ENCODE data around the gene PPP2R5A. TPM values are rescaled to one million over a fixed set of nuclear protein-coding genes. Genes with fewer than 3 reads are reported as not detected.

PPP2R5A gene
- total RNA-seq, 1 experiment from 2014 or later: 22.0 TPM

GRCh38 chr1:212271234-212271633 is 14.0 kb upstream of the PPP2R5A start:
- H3K27ac Mint-ChIP-seq: no peak overlapping the region
- H2BK120ac ChIP-seq (ENCODE audit: low read depth, low read length, poor library complexity, severe bottlenecking): no peak overlapping the region
- H3K27me3 ChIP-seq (ENCODE audit: insufficient read depth, low read length): no peaks in the 10 kb centered on the region
- no peaks in the 10 kb centered on the region for H3K4me1 ChIP-seq (ENCODE audit: insufficient read depth, low read length)
- H4K91ac ChIP-seq (ENCODE audit: insufficient read length, low read depth, low read length): no peak overlapping the region
- no CpG with 5 or more reads among the region's 2 CpGs for WGBS (ENCODE audit: extremely low coverage, insufficient read length, low lambda C conversion rate)
- no peak overlapping the region for H4K5ac ChIP-seq (ENCODE audit: insufficient read length, low read depth, low read length)
- H4K20me1 ChIP-seq (ENCODE audit: control insufficient read depth, insufficient read depth, insufficient read length): no peaks in the 10 kb centered on the region
- H3K9me3 Mint-ChIP-seq: no peaks in the 10 kb centered on the region
- no peaks in the 10 kb centered on the region for H3K79me2 ChIP-seq (ENCODE audit: insufficient read depth, low read length)
- H2BK12ac ChIP-seq (ENCODE audit: insufficient read length, low read depth, low read length): no peak overlapping the region
- H2BK15ac ChIP-seq (ENCODE audit: low read depth, low read length): no peak overlapping the region
- no peak overlapping the region for H3K4me3 Mint-ChIP-seq
- peaks cover 9 to 10% of the 10 kb centered on the region in 2 experiments for H3K4me1 Mint-ChIP-seq
- no peaks in the 10 kb centered on the region for H3K79me1 ChIP-seq (ENCODE audit: insufficient read depth, low read depth, low read length, poor library complexity, severe bottlenecking)
- H3K14ac ChIP-seq (ENCODE audit: insufficient read depth, low read length): no peak overlapping the region
- peaks cover 1% of the 10 kb centered on the region for H3K27me3 Mint-ChIP-seq (ENCODE audit: low read depth)
- no peak overlapping the region for H3K9ac ChIP-seq (ENCODE audit: extremely low read depth, insufficient read length, low read length)
- no peak overlapping the region for H3K23ac ChIP-seq (ENCODE audit: insufficient read length, low read depth, low read length)
- no peak for TF ChIP-seq CTCF (conservative IDR thresholded peaks at IDR 0.05)
- no peak overlapping the region for H3K4me2 ChIP-seq (ENCODE audit: insufficient read depth, insufficient read length, low read length)
- no peak overlapping the region for H3K27ac ChIP-seq (ENCODE audit: insufficient read length, low read depth, low read length)
- H2AK5ac ChIP-seq (ENCODE audit: insufficient read length, low read length): no peak overlapping the region
- H2AFZ ChIP-seq (ENCODE audit: low read length): no peak overlapping the region
- H2BK20ac ChIP-seq (ENCODE audit: low read depth, low read length, poor library complexity, severe bottlenecking): no peak overlapping the region
- H3T11ph ChIP-seq (ENCODE audit: low read length): no peak overlapping the region
- no peak overlapping the region for H2BK5ac ChIP-seq (ENCODE audit: insufficient read length, low read length)
- no peak for DNase-seq
- no peak overlapping the region for H4K8ac ChIP-seq (replicated peaks; ENCODE audit: insufficient read length, low read depth, low read length)
- no peak overlapping the region for H3K4ac ChIP-seq (ENCODE audit: low read depth, low read length)
- no peak overlapping the region for H3K56ac ChIP-seq (ENCODE audit: insufficient read length, low read depth, low read length)
- no peaks in the 10 kb centered on the region for H3K9me3 ChIP-seq (ENCODE audit: control insufficient read depth, low read depth, low read length)
- H3K18ac ChIP-seq (ENCODE audit: insufficient read length, low read depth, low read length): no peak overlapping the region
- H3K23me2 ChIP-seq (ENCODE audit: insufficient read length, low read depth, low read length, poor library complexity, severe bottlenecking): no peaks in the 10 kb centered on the region
- H3K36me3 Mint-ChIP-seq (ENCODE audit: insufficient read depth in 1 of 3, low read depth in 3 of 3): no peaks in the 10 kb centered on the region
